HPDE6-E6E7 (cell line): Measurements from ENCODE around the gene PPP6R3.
"Not testable (repeated sequence)": the region's sequence is repeated elsewhere in the genome, so short reads cannot be mapped to it uniquely, and the experiment has no call there.

Source experiments
- DNase-seq: peaks from one replicate; pipeline ENCODE4 v3.0.0; 2011; ENCODE audit warnings: missing footprints; ENCODE audit errors: extremely low spot score

PPP6R3 gene

DNA sequence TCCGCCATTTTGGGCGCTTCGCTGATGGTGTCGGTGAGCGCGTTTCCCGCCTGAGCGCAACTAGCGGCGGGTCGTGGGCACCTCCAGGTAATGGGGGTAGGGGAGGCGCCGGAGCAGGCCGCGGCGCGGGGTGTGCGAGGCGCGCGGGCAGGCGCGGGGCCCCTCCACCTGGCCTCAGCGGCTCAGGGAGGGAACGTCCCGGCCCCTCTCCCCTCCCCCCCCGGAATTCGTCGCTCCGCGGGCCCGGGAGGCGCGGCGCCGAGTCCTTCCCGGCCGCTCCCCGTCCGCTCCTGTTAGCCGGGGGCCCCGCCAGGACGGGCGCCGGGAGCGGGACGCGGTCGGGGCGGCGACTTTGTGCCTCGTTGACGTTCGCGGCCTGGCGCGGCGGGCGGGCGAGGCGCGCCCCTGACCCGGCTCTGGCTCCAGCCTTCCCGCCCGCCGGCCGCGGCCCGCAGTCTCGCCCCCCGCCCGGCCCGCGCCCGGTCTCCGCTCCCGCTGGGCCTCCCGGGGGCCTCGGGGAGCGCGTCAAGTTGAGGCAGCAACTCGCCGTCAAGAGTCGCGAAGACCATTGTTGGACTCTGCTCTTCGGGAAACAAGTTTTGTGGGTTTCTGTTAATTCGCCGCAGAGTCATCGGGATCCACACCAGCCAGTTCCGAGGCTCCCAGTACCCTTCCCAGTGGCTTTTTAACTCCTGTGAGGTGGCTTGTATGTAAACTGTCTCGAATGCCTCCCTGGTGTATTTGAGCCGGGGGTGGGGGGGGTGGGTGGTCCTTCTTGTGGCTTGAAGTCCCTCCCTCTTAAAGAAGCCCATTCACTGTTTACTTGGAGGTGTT lies at the start of gene PPP6R3:
PPP6R3 (plus strand) TSS at position 12 of the 834 bp plus-strand sequence. CDS start 76,913 bp downstream, outside the sequence.
- peak; percentile 28 for DNase-seq

DNA sequence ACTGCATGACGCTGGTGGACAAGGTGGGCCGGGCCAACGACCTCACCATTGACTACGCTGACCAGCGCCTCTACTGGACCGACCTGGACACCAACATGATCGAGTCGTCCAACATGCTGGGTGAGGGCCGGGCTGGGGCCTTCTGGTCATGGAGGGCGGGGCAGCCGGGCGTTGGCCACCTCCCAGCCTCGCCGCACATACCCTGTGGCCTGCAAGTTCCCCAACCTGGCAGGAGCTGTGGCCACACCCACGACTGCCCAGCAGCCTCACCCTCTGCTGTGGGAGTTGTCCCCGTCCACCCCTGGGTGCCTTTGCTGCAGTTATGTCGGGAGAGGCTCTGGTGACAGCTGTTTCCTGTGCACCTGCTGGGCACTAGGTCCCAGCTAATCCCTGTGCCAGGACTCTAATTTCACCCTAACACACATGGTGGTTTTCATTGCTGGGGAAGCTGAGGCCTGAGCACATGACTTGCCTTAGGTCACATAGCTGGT lies 49.0 kb upstream of the PPP6R3 start:
- DNase-seq, result no peak

- no peak for DNase-seq
These were observed 47.7 kb upstream of the PPP6R3 start for GRCh38 chr11:68412593-68413475.

DNA sequence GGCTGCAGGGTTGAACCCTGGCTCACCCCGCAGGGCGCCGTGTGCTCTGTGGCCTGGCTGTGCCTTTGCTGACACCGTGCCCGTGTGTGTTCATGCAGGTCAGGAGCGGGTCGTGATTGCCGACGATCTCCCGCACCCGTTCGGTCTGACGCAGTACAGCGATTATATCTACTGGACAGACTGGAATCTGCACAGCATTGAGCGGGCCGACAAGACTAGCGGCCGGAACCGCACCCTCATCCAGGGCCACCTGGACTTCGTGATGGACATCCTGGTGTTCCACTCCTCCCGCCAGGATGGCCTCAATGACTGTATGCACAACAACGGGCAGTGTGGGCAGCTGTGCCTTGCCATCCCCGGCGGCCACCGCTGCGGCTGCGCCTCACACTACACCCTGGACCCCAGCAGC lies 47.0 kb upstream of the PPP6R3 start:
- DNase-seq, result no peak

DNA sequence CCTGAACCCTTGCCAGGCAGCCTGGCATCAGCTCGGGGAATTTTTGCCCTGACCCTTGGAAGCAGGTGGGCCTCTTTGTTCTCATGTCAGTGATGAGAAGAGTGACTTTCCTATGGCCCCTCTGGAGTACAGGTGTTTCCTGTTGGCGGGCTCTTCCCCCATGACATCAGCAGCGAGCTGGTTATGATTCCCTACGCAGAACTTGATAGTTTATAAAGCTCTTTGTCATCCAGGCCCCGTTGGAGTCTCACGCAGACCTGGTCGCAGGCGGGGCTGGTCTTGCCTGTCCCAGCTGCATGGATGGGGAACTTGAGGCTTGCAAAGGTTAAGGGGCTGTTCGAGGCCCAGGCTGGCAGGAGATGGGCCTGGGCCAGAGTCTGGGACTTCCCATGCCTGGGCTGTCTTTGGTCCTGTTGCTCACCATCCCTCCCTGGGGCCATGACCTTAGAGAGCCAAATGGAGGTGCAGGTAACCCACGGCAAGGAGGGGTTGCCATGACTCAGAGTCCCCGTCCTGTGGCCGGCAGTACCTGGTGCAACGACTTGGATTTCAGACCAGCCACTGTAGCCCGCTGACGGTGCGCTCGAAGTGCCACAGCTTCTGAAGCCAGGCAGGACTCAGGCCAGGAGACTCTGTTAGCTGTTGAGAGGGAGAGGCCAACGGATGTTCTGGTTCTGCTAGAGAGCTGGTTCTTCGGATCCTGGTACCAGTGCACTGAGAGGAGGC lies 45.9 kb upstream of the PPP6R3 start:
- no peak for DNase-seq

DNA sequence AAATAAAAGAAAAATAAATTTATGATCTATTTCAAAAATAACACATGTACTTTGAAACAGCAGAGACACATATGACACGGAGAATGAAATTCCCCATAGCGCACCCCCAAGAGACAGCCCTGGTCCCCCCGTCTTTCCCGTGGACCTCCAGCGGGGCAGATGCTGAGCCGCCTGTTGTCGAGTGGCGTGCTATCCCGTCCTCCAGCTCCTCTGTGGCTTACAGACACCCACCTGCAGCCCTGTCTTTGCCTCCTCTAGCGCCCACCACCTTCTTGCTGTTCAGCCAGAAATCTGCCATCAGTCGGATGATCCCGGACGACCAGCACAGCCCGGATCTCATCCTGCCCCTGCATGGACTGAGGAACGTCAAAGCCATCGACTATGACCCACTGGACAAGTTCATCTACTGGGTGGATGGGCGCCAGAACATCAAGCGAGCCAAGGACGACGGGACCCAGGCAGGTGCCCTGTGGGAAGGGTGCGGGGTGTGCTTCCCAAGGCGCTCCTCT lies 44.4 kb upstream of the PPP6R3 start:
- no peak for DNase-seq

DNA sequence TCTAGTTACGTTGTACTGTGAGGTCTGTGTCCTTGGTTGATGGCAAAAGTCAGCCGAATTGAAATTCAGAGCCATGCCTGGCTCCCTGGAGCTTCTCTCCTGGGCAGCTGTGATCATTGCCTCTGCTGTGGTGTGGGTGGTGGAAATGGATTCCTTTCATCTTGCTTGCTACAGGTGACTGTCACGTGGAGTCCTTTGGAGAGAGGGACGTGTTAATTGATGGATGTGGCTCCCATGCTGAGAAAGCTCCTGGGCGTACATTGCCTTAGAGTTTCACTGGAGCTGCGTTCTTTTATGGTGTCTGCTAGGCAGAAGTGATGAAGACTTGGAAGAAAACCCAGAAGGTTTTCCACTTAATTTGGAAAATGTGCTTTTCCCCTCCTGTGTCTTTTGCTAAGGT lies 41.9 kb upstream of the PPP6R3 start:
- no peak for DNase-seq

DNA sequence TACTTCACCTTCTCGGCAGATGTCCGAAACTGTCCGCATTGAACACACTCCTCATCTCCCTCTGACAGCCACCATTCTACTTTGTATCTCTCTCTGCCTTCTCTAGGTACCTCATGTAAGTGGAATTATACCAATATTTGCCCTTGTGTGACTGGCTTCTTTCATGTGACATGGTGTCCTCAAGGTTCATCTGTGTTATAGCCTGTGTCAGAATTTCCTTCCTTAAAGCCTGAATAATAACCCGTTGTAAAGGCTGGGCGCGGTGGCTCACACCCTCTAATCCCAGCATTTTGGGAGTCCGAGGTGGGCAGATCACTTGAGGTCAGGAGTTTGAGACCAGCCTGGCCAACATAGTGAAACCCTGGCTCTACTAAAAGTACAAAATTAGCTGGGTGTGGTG lies 40.4 kb upstream of the PPP6R3 start:
- DNase-seq, result no peak

DNA sequence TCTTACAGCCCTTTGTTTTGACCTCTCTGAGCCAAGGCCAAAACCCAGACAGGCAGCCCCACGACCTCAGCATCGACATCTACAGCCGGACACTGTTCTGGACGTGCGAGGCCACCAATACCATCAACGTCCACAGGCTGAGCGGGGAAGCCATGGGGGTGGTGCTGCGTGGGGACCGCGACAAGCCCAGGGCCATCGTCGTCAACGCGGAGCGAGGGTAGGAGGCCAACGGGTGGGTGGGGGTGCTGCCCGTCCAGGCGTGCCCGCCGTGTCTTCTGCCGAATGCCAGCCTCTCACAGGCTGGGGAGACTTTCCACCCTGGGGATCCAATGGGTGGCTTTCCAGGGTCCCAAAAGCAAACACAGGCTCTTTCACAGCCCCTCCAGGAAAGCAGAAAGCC lies 37.1 kb upstream of the PPP6R3 start:
- no peak for DNase-seq

GRCh38 chr11:68424101-68424632 lies 36.4 kb upstream of the PPP6R3 start:
- DNase-seq, result no peak

DNA sequence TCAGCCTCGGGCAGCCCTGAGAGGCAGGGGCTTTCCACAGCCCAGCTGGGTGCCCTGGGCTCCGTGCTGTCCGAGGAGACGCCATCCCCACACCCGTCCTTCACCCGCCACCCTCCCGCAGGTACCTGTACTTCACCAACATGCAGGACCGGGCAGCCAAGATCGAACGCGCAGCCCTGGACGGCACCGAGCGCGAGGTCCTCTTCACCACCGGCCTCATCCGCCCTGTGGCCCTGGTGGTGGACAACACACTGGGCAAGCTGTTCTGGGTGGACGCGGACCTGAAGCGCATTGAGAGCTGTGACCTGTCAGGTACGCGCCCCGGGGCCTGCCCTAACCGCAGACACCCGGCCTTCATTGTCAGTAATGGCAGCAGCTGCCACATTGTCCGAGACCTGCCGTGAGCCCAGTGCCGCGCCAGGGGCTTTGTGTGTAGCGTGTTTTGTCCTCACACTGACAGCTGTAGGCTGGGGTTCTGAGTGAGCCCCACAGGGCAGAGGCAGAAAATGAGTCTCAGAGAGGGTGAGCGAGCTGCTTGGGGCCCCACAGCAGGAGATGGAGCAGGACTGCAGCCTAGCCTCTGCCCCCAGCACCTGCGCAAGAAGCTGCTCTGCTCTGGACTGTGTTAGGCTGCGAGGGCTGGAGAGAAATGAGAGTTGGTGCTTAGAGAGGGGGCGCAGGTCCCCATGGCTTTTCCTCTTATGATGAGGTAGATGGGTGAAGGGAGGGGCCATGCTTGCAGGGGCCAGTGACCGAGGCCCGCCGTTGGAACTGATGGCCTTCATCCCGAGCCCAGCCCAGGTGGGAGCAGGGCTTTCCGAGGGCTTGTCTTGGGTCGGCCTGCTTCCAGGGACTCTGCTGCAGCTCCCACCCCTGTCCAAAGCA lies 35.3 kb upstream of the PPP6R3 start:
- DNase-seq, result no peak

GRCh38 chr11:68425866-68426380 lies 34.6 kb upstream of the PPP6R3 start:
- no peak for DNase-seq

DNA sequence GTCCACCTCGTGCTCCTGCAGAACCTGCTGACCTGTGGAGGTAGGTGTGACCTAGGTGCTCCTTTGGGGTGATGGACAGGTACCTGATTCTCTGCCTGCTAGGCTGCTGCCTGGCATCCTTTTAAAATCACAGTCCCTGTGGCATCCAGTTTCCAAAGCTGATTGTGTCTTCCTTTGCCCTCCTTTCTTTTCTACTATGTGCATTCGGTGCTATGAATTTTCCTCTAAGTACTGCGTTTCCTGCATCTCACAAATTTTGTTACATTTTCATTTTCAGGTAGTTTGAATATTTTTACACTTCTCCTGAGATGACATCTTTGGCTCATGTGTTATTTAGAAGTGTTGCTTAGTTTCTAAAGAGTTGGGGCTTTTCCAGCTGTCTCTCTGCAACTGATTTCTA lies 30.9 kb upstream of the PPP6R3 start:
- no peak for DNase-seq

DNA sequence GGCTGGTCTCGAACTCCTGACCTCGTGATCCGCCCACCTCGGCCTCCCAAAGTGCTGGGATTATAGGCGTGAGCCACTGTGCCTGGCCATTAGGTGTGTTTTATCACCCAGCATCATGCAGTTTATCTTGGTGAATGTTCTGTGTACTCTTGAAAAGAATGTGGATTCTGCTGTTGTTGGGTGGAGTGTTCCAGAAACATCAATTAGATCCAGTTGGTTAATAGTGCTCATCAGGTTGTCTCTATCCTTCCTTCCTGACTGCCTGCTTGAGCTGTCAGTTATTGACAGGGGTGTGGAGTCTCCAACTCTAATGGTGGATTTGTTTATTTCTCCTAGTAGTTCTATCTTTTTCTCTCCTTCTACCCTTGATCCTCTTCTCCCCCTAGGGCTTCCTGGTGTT lies 30.2 kb upstream of the PPP6R3 start:
- no peak for DNase-seq

DNA sequence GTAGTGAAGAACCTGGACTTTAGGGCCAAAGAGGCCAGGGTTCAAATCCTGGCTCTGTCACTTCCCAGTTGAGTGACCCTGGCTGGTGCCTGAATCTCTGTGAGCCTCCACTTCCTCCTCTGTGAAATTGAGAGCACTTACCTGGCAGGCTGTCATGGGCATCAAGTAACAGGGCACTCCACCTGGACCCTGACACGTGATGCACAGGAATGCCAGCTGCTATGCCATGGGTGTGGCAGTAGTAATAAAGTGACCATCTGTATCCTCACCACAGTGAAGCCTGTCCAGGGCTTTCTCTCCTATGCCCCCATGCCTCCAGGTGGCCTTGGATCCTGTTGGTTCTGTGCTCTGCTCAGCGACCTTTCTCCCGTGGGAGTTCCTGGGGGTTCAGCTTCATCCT lies 29.8 kb upstream of the PPP6R3 start:
- no peak for DNase-seq

GRCh38 chr11:68431984-68432645 lies 28.4 kb upstream of the PPP6R3 start:
- no peak for DNase-seq

DNA sequence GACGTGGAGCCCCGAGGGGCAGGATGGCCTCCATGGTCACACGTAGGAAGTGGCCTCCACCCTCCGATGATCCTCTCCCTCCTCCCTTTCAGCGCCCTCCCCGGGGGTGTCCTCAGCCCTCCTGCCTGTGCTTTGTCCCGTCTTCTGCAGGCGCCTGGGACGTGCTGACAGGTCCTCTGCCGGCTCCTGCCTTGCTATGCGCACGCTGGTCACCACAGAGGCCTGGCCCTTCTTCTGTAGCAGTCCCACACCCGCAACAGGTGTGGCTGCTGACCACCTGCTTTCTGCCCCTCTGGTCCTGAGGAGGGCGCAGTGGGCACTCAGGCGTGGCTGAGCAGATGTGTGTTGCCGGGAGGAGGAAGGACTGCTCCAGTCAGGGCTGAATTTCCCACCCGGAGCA lies 27.7 kb upstream of the PPP6R3 start:
- DNase-seq, result no peak

GRCh38 chr11:68433541-68433940 lies 27.0 kb upstream of the PPP6R3 start:
- DNase-seq, result no peak

- not testable (repeated sequence) for DNase-seq
These were observed 26.4 kb upstream of the PPP6R3 start for GRCh38 chr11:68434159-68434558.
